GM12874 (cell line): ENCODE measurements around the gene RSPH6A.

Experiments
- CTCF ChIP-seq: IDR thresholded peaks from 2 replicates; pipeline ENCODE4 v1.5.1; 2011; ENCODE audit warnings: low read depth, mild to moderate bottlenecking, control low read depth, low read length, moderate library complexity; ENCODE audit not compliant: insufficient read depth

RSPH6A gene

GRCh38 chr19:45834970-45835369, 19.9 kb upstream of the RSPH6A start:
- TF ChIP-seq CTCF = no peak

- TF ChIP-seq CTCF = no peak
Measured at GRCh38 chr19:45828945-45829344, 13.8 kb upstream of the RSPH6A start.

GRCh38 chr19:45828523-45828922, 13.4 kb upstream of the RSPH6A start:
- no peak for TF ChIP-seq CTCF

- TF ChIP-seq CTCF = no peak
Measured at GRCh38 chr19:45827459-45828093, 12.5 kb upstream of the RSPH6A start.

- no peak for TF ChIP-seq CTCF
Measured at GRCh38 chr19:45826934-45827333, 11.8 kb upstream of the RSPH6A start.

- TF ChIP-seq CTCF = no peak
Measured at GRCh38 chr19:45825917-45826893, 11.1 kb upstream of the RSPH6A start.

GRCh38 chr19:45825263-45825605, 10.1 kb upstream of the RSPH6A start:
- TF ChIP-seq CTCF = no peak
